ENCODE measurements around the gene NCAM1.

DNA sequence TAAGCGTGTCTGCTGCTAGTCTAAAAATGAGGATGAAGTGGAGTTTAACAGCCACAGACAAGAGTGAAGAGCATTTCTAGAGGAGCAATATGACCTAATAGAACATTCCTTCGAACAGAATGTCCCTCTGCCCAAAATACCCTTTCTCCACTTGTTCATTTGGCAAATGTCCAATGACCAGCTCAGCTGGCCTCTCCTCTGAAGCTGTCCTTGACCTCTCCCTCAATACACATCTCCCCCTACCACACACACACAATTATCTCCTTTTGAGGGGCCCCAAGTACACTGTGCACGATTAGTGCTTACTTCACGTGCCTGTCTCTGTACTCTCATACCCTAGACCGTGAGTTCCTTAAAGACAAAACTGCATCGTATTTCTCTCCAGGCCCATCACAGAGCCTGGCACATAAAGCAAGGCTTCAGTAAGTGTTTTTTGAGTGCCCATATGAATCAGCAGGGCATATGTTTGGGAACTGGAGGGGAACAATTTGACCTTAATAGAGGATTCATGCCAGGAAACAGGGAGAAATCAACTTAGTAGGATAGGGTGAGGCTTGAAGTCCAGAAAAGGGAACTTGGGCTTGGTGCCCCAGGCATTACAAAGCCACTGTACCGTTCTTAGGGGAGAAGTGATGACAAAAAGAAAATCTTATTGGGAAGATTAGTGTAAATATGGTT lies 18.1 kb upstream of the NCAM1 start:
- TF ChIP-seq, protein P1, sequence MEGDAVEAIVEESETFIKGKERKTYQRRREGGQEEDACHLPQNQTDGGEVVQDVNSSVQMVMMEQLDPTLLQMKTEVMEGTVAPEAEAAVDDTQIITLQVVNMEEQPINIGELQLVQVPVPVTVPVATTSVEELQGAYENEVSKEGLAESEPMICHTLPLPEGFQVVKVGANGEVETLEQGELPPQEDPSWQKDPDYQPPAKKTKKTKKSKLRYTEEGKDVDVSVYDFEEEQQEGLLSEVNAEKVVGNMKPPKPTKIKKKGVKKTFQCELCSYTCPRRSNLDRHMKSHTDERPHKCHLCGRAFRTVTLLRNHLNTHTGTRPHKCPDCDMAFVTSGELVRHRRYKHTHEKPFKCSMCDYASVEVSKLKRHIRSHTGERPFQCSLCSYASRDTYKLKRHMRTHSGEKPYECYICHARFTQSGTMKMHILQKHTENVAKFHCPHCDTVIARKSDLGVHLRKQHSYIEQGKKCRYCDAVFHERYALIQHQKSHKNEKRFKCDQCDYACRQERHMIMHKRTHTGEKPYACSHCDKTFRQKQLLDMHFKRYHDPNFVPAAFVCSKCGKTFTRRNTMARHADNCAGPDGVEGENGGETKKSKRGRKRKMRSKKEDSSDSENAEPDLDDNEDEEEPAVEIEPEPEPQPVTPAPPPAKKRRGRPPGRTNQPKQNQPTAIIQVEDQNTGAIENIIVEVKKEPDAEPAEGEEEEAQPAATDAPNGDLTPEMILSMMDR (IDR thresholded peaks at IDR 0.05; ENCODE audit: insufficient read depth, low read length, poor library complexity, severe bottlenecking), result no peak
- TF ChIP-seq EZH2phosphoT487 (conservative IDR thresholded peaks at IDR 0.05; ENCODE audit: low read length), result no peak

Data from SU-DHL-6 (cell line).